ENCODE data around the gene TMEM51. TPM values are rescaled to one million over a fixed set of nuclear protein-coding genes. Genes with fewer than 3 reads are reported as not detected.

Gene TMEM51
- polyA plus RNA-seq, 1 donor from 2014 or later: not detected

GRCh38 chr1:15217654-15218053 is 64.1 kb downstream of the TMEM51 start:
- Mint-ChIP-seq H3K27me3 (peaks cover 21% of the 10 kb centered on the region), H3K9me3 (peaks cover 0 to 5% (median 0%) of the 10 kb centered on the region in 3 donors), H3K27ac (no peak overlapping the region), H3K4me1 (no peaks in the 10 kb centered on the region), H3K36me3 (no peaks in the 10 kb centered on the region), H3K4me3 (no peak overlapping the region)

DNA sequence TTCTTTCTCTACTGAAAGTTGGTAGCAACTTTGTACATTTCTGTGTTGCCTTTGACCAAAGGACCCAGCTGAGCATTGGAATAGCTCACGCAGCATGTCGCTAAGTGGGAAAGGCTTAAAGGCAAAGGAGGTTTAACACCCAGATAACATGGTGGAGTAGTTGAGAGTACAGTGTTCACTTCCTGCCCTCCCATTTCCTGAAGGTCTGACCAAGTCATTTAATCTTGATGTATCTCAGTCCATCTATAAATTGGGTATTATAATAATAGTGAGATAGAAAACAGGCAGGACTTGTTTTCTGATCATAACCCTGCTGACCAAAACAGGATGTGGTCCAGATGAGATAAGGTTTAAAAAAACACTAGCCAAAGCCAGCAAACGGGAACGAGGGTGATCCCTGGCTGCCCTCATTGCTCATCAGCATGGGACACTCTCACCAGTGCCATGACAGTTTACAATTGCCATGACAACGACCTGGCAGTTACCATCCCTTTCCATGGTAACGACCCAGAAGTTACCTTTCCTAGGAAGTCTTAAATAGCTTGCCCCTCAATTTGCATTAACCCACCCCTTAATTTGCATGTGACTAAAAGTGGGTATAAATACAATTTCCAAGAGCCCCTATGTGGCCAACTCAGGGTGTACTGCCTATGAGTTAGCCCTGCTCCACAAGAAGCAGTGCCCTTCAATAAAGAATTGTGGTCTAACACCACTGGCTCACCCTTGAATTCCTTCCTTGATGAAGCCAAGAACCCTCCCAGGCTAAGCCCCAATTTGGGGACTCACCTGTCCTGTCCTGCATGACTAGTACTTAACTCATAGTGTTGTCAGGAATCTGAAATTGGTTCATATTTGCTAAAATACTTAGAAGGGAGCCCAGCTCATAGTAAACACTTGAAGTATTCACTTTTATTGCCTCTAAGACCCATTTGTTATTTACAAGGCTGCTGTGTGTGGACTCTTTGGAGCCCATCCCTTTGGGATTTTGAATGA is 65.0 kb downstream of the TMEM51 start:
- H3K27ac Mint-ChIP-seq: no peak overlapping the region
- H3K4me3 Mint-ChIP-seq: no peak overlapping the region
- H3K27me3 Mint-ChIP-seq: peaks cover 19% of the 10 kb centered on the region
- no peaks in the 10 kb centered on the region for H3K36me3 Mint-ChIP-seq
- H3K4me1 Mint-ChIP-seq: no peaks in the 10 kb centered on the region
- H3K9me3 Mint-ChIP-seq: peaks cover 0 to 5% (median 0%) of the 10 kb centered on the region in 3 donors

- Mint-ChIP-seq H3K27ac (no peak overlapping the region), H3K4me3 (no peak overlapping the region), H3K4me1 (peaks cover 0 to 4% (median 4%) of the 10 kb centered on the region in 3 donors), H3K27me3 (peaks cover 16% of the 10 kb centered on the region), H3K36me3 (no peaks in the 10 kb centered on the region), H3K9me3 (peaks cover 0 to 5% (median 0%) of the 10 kb centered on the region in 3 donors)
These were observed 65.9 kb downstream of the TMEM51 start for GRCh38 chr1:15219280-15220023.

- no peak overlapping the region for H3K4me3 Mint-ChIP-seq
- no peak overlapping the region for H3K27ac Mint-ChIP-seq
- H3K9me3 Mint-ChIP-seq: peaks cover 0 to 5% (median 0%) of the 10 kb centered on the region in 3 donors
- peaks cover 0 to 8% (median 7%) of the 10 kb centered on the region in 3 donors for H3K4me1 Mint-ChIP-seq
- H3K27me3 Mint-ChIP-seq: peaks cover 18% of the 10 kb centered on the region
- no peaks in the 10 kb centered on the region for H3K36me3 Mint-ChIP-seq
These were observed 66.5 kb downstream of the TMEM51 start for GRCh38 chr1:15220024-15220392.

GRCh38 chr1:15220825-15221431 is 67.4 kb downstream of the TMEM51 start:
- peaks cover 18% of the 10 kb centered on the region for H3K27me3 Mint-ChIP-seq
- no peaks in the 10 kb centered on the region for H3K36me3 Mint-ChIP-seq
- no peak overlapping the region for H3K27ac Mint-ChIP-seq
- peak overlapping the region in 1 of 4 donors; percentile 52 for H3K4me3 Mint-ChIP-seq
- peaks cover 0 to 8% (median 7%) of the 10 kb centered on the region in 3 donors for H3K4me1 Mint-ChIP-seq
- H3K9me3 Mint-ChIP-seq: peaks cover 0 to 5% (median 0%) of the 10 kb centered on the region in 3 donors

DNA sequence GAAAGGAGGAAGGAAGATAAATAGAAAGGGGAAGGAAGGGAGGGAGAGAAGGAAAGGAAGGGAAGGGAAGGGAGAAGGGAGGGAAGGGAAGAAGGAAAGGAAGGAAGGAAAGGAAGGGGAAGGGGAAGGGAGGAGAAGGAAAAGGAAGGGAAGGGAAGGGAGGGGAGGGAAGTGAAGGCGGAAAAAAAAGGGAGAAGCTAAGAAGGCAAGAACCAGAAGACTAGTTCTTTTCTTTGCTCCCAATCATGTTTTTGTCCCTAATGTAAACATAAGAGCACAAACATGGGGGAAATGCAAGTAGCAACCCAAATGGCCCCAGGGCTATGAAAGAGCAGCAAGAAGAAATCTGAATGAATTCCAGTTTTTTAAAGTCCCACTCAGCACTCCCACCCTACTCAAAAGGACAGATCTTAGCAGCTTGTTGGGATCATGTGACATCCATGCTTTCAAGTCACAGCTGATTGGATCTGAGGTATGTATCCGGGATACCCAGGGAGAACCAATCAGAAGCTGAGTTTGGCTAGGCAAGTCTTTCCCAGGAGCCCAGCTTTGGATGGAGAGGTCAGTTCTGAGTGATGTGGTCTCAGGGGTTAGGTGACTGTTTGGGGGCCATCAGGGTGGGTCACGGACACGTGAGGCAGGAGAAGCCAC is 69.2 kb downstream of the TMEM51 start:
- Mint-ChIP-seq H3K27ac (no peak overlapping the region), H3K36me3 (no peaks in the 10 kb centered on the region), H3K4me1 (peaks cover 0 to 8% (median 7%) of the 10 kb centered on the region in 3 donors), H3K27me3 (peaks cover 17% of the 10 kb centered on the region), H3K9me3 (peaks cover 0 to 3% (median 0%) of the 10 kb centered on the region in 3 donors), H3K4me3 (no peak overlapping the region)

- H3K27me3 Mint-ChIP-seq: peaks cover 16% of the 10 kb centered on the region
- H3K4me1 Mint-ChIP-seq: peaks cover 0 to 8% (median 7%) of the 10 kb centered on the region in 3 donors
These were observed 70.8 kb downstream of the TMEM51 start for GRCh38 chr1:15224259-15224869.

GRCh38 chr1:15224974-15225373 is 71.4 kb downstream of the TMEM51 start:
- H3K4me1 Mint-ChIP-seq: peaks cover 4 to 8% (median 7%) of the 10 kb centered on the region in 3 donors
- no peak overlapping the region for H3K4me3 Mint-ChIP-seq
- H3K36me3 Mint-ChIP-seq: no peaks in the 10 kb centered on the region
- H3K27me3 Mint-ChIP-seq: peaks cover 15% of the 10 kb centered on the region
- H3K9me3 Mint-ChIP-seq: no peaks in the 10 kb centered on the region
- peak overlapping the region in 1 of 3 donors; percentile 80 for H3K27ac Mint-ChIP-seq

More at GRCh38 chr1:15224259-15224869, 70.8 kb downstream of the TMEM51 start:
- no peaks in the 10 kb centered on the region for H3K36me3 Mint-ChIP-seq
- H3K4me3 Mint-ChIP-seq: peak overlapping the region in 1 of 4 donors; percentile 51
- H3K9me3 Mint-ChIP-seq: no peaks in the 10 kb centered on the region
- H3K27ac Mint-ChIP-seq: peak overlapping the region in 1 of 3 donors; percentile 80

DNA sequence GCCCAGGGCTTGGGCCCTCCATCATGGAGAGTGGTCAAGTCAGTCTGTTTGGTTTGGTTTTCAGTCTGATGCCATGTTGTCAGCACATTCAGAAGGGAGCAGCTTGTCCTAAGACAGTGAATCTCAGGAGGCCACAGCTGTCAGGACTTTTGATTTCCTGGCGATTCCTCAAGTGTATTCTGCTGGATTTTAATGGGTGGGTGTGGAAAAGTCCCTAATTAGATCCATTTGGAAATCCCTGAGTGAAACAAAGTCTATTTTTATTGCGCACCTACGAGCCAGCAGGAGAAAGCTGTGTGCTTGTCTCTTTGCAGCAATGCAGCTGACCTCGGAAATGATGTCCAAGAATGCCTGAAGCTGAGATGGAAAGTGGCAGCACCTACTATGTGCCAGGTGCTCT is 71.9 kb downstream of the TMEM51 start:
- Mint-ChIP-seq H3K36me3 (no peaks in the 10 kb centered on the region), H3K4me1 (peaks cover 5 to 8% (median 7%) of the 10 kb centered on the region in 3 donors), H3K4me3 (no peak overlapping the region), H3K27ac (no peak overlapping the region), H3K9me3 (no peaks in the 10 kb centered on the region), H3K27me3 (peaks cover 13% of the 10 kb centered on the region)

DNA sequence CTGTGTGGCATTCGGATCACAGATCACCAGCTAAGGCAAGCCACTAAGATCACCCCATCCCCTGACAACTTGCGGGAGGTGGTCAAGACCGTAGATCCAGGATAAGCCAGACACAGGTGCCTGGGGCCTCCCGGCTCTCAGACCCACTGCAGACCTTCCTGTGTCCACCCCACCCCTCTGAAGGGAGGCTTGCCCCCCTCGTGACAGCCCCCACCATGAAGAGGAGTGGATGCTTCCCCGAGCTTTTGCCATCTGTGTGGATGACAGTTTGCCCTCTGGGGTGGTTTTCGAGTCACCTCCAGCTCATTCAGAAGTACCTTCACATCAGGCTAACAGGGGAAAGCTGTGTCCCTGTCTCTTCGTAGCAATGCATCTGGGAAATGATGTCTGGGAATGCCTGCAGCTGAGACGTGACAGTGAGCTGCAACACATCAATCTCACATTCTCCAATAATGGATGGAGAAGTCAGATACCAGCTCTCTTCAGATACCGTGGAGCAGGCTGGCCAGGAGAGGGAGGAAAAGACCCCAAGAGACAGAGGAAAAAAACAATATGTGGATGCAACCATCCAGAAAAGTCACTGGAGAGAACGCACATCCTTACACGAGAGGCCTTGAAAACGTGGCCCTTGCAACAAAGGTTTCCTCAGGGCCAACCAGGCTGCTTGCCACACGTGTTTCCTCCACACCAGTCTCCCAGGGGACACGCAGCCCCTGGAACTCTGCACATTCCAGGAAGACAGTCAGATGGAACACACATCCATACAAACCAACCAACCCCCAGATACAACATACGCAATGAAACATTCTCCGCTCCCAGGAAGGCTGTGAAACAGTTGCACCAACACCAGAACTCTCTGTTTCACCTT is 73.1 kb downstream of the TMEM51 start:
- peaks cover 7% of the 10 kb centered on the region for H3K27me3 Mint-ChIP-seq
- no peaks in the 10 kb centered on the region for H3K9me3 Mint-ChIP-seq
- H3K4me3 Mint-ChIP-seq: no peak overlapping the region
- no peak overlapping the region for H3K27ac Mint-ChIP-seq
- peaks cover 5 to 13% (median 12%) of the 10 kb centered on the region in 3 donors for H3K4me1 Mint-ChIP-seq
- H3K36me3 Mint-ChIP-seq: no peaks in the 10 kb centered on the region

DNA sequence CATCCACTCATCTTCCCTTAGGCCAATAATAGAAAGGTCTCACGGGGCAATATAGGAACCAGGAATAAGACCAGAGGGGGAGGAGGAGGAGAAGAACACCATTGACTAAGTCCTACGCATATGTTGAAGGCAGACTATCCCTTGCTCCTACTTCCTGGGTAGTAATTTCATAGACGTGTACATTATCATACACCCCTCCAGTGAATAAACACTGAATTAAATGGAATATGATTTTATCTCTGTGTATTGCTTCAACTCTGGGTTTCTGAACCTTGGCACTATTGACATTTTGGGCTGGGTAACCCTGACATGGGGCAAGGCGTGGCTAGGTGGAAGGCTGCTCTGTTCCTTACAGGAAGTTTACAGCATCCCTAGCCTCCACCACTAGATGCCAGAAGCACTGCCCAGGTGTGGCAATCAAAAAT is 76.2 kb downstream of the TMEM51 start:
- Mint-ChIP-seq H3K36me3 (no peaks in the 10 kb centered on the region), H3K4me3 (no peak overlapping the region), H3K9me3 (no peaks in the 10 kb centered on the region), H3K4me1 (peaks cover 5 to 7% (median 7%) of the 10 kb centered on the region in 3 donors), H3K27me3 (peaks cover under 1% of the 10 kb centered on the region), H3K27ac (peak overlapping the region in 1 of 3 donors; percentile 20)

DNA sequence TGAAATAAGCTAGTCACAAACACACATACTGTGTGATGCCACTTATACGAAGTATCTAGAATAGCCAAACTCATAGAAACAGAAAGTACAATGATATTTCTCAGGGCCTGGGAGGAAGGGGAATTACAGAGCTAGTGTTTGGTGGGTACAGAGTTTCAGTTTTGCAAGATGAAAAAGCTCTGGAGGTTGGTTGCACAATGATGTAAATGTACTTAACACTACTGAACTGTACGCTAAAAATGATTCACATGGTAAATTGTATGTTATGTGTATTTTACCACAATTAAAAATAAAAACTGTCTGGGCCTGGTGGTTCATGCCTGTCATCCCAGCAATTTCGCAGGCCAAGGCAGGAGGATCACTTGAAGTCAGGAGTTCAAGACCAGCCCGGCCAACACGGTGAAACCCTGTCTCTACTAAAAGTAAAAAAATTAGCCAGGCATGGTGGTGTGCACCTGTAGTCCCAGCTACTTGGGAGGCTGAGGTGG is 78.2 kb downstream of the TMEM51 start:
- Mint-ChIP-seq H3K27ac (no peak overlapping the region), H3K4me3 (no peak overlapping the region), H3K36me3 (no peaks in the 10 kb centered on the region), H3K27me3 (no peaks in the 10 kb centered on the region), H3K9me3 (no peaks in the 10 kb centered on the region), H3K4me1 (peaks cover 5 to 6% (median 5%) of the 10 kb centered on the region in 3 donors)

GRCh38 chr1:15233689-15234088 is 80.1 kb downstream of the TMEM51 start:
- H3K36me3 Mint-ChIP-seq: peaks cover under 1% of the 10 kb centered on the region
- no peaks in the 10 kb centered on the region for H3K27me3 Mint-ChIP-seq
- H3K4me3 Mint-ChIP-seq: no peak overlapping the region
- H3K27ac Mint-ChIP-seq: no peak overlapping the region
- H3K4me1 Mint-ChIP-seq: peaks cover 5 to 6% (median 5%) of the 10 kb centered on the region in 3 donors
- H3K9me3 Mint-ChIP-seq: no peaks in the 10 kb centered on the region

All from IgD-negative memory B cell (primary cell).